ENCODE results near the gene G3BP1.

The G3BP1 gene

DNA sequence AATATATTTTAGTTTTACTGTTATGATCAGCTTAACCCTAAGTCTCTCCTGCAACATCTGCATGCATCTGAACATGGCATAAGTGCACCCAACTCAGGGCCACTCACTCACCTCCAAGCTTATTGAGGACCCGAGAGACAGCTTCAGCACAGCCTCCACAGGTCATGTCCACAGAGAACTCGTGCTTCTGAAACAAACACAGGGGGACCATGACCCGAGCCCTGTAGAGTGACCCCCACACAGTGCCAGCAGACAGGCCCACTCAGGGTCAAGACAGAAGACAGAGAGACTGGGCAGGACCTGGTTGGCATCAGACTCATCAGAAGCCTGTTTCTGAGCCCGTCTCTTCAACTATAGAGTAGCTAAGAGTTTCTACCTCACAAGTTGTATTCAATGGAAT lies 20.2 kb upstream of the G3BP1 start:
- Histone ChIP-seq H3K4me3 (ENCODE audit: low read length in 2 of 2) (no peak overlapping the region), H3K9me3 (ENCODE audit: control insufficient read depth in 2 of 2, low read length in 2 of 2) (no peaks in the 10 kb centered on the region), H3K36me3 (ENCODE audit: control insufficient read depth in 2 of 2, insufficient read depth in 2 of 2, low read length in 2 of 2) (peaks cover 6% of the 10 kb centered on the region in 2 donors), H3K4me1 (ENCODE audit: control insufficient read depth in 2 of 2, insufficient read depth in 2 of 2, low read length in 2 of 2) (peaks cover 0 to 4% of the 10 kb centered on the region in 2 donors), H3K27me3 (ENCODE audit: control insufficient read depth in 2 of 2, insufficient read depth in 2 of 2, low read length in 2 of 2) (no peaks in the 10 kb centered on the region), H3K27ac (ENCODE audit: low read depth in 2 of 2, low read length in 2 of 2) (no peak overlapping the region), H3K9ac (ENCODE audit: low read depth in 1 of 2, low read length in 2 of 2) (no peak overlapping the region)

DNA sequence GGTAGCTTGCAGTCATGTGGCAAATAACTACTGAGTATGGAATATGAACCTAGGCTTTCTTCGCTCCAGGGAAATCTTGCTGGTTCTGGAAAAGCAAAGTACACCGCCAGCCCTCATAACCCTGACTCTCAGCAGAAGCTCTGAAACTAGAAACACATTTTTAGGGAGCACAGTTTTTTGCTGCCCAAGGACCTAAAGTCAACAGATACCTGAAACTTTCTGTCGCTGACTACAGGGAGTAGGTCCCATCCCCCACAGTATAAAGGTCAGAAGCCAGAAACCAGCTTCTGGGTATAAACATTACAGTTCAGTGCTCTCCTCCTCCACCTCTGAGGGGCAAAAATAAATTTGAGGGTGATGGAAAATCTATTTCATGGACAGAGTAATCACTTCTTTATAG lies 16.4 kb upstream of the G3BP1 start:
- Histone ChIP-seq H3K4me3 (ENCODE audit: low read length in 2 of 2) (no peak overlapping the region), H3K4me1 (ENCODE audit: control insufficient read depth in 2 of 2, insufficient read depth in 2 of 2, low read length in 2 of 2) (peaks cover 15 to 25% of the 10 kb centered on the region in 2 donors), H3K36me3 (ENCODE audit: control insufficient read depth in 2 of 2, insufficient read depth in 2 of 2, low read length in 2 of 2) (peaks cover 6% of the 10 kb centered on the region in 2 donors), H3K27ac (ENCODE audit: low read depth in 2 of 2, low read length in 2 of 2) (peak overlapping the region in 1 of 2 donors; percentile 39), H3K9ac (ENCODE audit: low read depth in 1 of 2, low read length in 2 of 2) (no peak overlapping the region), H3K9me3 (ENCODE audit: control insufficient read depth in 2 of 2, low read length in 2 of 2) (no peaks in the 10 kb centered on the region), H3K27me3 (ENCODE audit: control insufficient read depth in 2 of 2, insufficient read depth in 2 of 2, low read length in 2 of 2) (no peaks in the 10 kb centered on the region)

DNA sequence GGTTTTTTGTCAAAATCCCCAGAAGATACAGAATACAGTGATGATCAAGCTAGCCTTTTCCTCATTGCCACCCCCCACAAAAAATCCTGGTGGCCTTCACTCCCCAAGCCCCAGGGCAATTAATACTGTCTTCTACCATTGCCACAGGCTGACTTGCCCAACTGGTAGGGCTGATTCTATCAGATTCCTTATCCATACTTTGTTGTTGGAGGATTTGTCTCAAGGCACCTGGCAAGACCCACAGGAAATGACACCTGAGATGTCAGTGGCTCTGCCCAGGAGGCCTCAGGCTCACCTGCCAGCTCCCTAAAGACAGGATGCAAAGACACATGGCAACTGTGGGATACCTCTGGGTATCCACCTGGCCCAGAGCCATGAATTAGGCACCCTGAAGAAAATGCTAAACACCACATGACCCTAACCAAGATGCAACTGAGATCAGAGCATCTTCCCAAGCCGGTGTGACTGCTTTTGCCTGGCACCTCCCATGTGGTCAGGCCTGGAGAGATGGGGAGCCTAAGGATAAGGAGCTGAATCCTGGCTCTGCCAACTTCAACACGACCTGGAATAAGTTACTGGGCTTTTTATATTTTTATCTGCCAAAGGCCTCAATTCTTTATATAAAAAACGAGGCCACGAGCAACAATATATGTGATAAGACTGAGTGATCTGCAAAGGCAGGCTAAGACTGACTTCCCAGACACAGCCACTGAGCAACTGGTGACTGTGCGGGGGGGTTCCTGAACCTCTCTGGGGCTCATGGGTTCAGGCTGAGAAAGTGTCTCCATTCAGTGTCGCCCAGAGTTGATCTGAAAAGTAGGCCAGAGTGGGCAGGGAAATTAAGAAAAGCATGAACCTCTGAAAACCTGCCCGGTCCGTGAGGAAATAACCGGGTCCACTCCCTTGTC lies 14.3 kb upstream of the G3BP1 start:
- peaks cover 15 to 25% of the 10 kb centered on the region in 2 donors for H3K4me1 ChIP-seq (ENCODE audit: control insufficient read depth in 2 of 2, insufficient read depth in 2 of 2, low read length in 2 of 2)
- H3K9me3 ChIP-seq (ENCODE audit: control insufficient read depth in 2 of 2, low read length in 2 of 2): no peaks in the 10 kb centered on the region
- no peaks in the 10 kb centered on the region for H3K27me3 ChIP-seq (ENCODE audit: control insufficient read depth in 2 of 2, insufficient read depth in 2 of 2, low read length in 2 of 2)
- peak overlapping the region; percentile 83 to 91 for H3K4me3 ChIP-seq (ENCODE audit: low read length in 2 of 2)
- peaks cover 6% of the 10 kb centered on the region in 2 donors for H3K36me3 ChIP-seq (ENCODE audit: control insufficient read depth in 2 of 2, insufficient read depth in 2 of 2, low read length in 2 of 2)
- peak overlapping the region in 1 of 2 donors; percentile 80 for H3K27ac ChIP-seq (ENCODE audit: low read depth in 2 of 2, low read length in 2 of 2)
- H3K9ac ChIP-seq (ENCODE audit: low read depth in 1 of 2, low read length in 2 of 2): peak overlapping the region; percentile 81 to 90

DNA sequence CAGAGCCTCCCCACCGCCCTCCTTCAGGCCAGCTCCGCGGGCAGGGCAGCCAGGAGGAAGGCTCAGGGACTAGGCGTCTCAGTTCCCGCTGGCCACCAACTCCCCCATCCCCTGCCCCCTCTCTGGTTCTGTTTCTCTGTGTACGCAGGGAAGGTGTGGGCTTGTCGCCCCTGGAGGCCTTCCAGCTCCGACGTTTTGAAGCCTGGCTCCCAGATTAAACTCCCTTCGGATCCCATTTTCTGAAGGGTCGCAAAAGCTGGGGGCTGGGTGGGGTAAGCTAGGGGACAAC lies 13.7 kb upstream of the G3BP1 start:
- peak overlapping the region; percentile 83 to 91 for H3K4me3 ChIP-seq (ENCODE audit: low read length in 2 of 2)
- H3K9ac ChIP-seq (ENCODE audit: low read depth in 1 of 2, low read length in 2 of 2): peak overlapping the region; percentile 81 to 90
- peak overlapping the region; percentile 72 to 80 for H3K27ac ChIP-seq (ENCODE audit: low read depth in 2 of 2, low read length in 2 of 2)
- no peaks in the 10 kb centered on the region for H3K9me3 ChIP-seq (ENCODE audit: control insufficient read depth in 2 of 2, low read length in 2 of 2)
- H3K36me3 ChIP-seq (ENCODE audit: control insufficient read depth in 2 of 2, insufficient read depth in 2 of 2, low read length in 2 of 2): peaks cover under 1 to 4% of the 10 kb centered on the region in 2 donors
- H3K27me3 ChIP-seq (ENCODE audit: control insufficient read depth in 2 of 2, insufficient read depth in 2 of 2, low read length in 2 of 2): no peaks in the 10 kb centered on the region
- H3K4me1 ChIP-seq (ENCODE audit: control insufficient read depth in 2 of 2, insufficient read depth in 2 of 2, low read length in 2 of 2): peaks cover 15 to 25% of the 10 kb centered on the region in 2 donors

DNA sequence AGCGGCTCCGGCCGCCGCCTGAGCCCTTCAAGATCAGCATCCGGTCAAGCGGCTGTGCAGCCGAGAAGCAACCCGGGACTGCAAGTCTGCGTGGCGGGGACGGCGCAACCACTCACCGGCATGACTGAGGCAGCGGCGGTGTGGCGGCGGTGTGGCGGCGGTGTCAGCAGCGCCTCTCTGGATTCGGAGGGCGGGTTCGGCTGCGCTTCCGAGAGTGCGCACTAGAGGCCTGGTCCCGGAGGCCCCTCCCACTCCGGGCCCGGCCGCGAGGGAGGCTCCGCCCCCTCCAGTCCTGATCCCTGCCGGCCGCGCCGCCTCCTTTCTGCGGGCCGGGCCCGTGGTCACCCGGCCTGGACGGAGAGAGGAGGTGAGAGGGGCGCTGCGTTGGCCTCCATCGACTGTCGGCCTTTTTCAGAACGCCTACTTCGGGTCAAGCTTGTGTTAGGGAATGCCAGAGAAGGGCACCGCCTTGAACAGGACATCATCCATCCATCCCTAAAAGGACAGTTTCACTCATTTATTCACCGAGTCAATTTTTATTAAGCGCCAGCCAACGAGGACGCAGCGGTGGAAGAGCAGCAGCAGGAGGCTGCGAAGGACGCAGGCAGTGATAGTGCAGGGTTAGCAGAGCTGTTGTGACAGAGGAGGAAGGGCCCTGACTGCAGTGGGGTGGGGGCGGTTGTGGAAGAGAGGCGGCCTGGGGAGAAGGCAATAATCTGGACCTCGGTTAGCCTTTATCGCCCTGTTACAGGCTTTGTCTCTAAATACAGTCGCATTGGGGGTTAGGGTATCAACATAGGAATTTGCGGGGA lies 13.1 kb upstream of the G3BP1 start, which contains the start of gene ATOX1:
Gene ATOX1, minus strand, starts transcription at position 202 of the 812 bp plus-strand sequence. Its CDS starts 80 bp downstream, at position 122.
- Histone ChIP-seq H3K36me3 (ENCODE audit: control insufficient read depth in 2 of 2, insufficient read depth in 2 of 2, low read length in 2 of 2) (no peaks in the 10 kb centered on the region), H3K27ac (ENCODE audit: low read depth in 2 of 2, low read length in 2 of 2) (peak within 1 kb of the TSS; percentile 72 to 80), H3K4me1 (ENCODE audit: control insufficient read depth in 2 of 2, insufficient read depth in 2 of 2, low read length in 2 of 2) (peaks cover 15 to 25% of the 10 kb centered on the region in 2 donors), H3K9ac (ENCODE audit: low read depth in 1 of 2, low read length in 2 of 2) (peak within 1 kb of the TSS; percentile 81 to 90), H3K9me3 (ENCODE audit: control insufficient read depth in 2 of 2, low read length in 2 of 2) (no peaks in the 10 kb centered on the region), H3K27me3 (ENCODE audit: control insufficient read depth in 2 of 2, insufficient read depth in 2 of 2, low read length in 2 of 2) (no peaks in the 10 kb centered on the region), H3K4me3 (ENCODE audit: low read length in 2 of 2) (peak within 1 kb of the TSS; percentile 83 to 91)

DNA sequence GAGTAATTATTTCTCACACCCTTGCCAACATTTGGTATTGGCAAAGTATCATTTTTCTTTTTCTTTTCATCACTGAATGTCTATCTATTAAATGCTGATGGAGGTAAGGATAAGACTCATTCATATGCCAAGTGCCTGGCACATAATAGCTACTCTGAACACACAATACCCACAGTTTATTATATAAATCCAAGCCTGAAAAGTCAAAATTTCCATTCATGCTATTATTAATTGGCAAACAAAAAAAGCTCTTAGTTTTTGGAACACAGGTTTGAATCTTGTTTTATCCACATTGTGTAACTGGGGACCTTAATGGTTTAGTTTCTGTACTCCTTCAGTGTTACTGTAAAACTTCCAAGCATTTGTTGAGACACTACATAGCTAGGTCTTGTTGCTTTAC lies 7.0 kb upstream of the G3BP1 start:
- no peak overlapping the region for H3K27ac ChIP-seq (ENCODE audit: low read depth in 2 of 2, low read length in 2 of 2)
- H3K4me1 ChIP-seq (ENCODE audit: control insufficient read depth in 2 of 2, insufficient read depth in 2 of 2, low read length in 2 of 2): no peaks in the 10 kb centered on the region
- H3K27me3 ChIP-seq (ENCODE audit: control insufficient read depth in 2 of 2, insufficient read depth in 2 of 2, low read length in 2 of 2): no peaks in the 10 kb centered on the region
- no peaks in the 10 kb centered on the region for H3K9me3 ChIP-seq (ENCODE audit: control insufficient read depth in 2 of 2, low read length in 2 of 2)
- no peak overlapping the region for H3K9ac ChIP-seq (ENCODE audit: low read depth in 1 of 2, low read length in 2 of 2)
- no peaks in the 10 kb centered on the region for H3K36me3 ChIP-seq (ENCODE audit: control insufficient read depth in 2 of 2, insufficient read depth in 2 of 2, low read length in 2 of 2)
- no peak overlapping the region for H3K4me3 ChIP-seq (ENCODE audit: low read length in 2 of 2)

DNA sequence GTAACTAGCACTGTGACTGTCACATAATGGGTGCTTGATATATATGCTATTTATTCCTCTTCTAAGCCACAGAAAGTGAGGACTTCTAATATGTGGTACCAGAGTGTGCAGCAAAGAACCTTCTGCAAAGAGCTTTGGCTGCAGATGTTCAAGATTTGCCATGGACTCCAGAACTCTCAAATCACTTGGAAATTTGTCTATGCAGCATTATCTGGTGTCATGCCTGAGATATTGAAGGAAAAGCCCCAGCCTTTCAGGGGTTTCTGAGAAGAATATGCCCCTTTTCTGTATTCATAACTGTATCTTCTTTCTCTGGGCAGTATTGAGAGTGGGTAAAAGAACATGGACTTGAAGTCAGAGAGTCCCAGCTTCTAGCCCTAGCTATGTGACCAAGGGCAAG lies 4.8 kb upstream of the G3BP1 start:
- Histone ChIP-seq H3K36me3 (ENCODE audit: control insufficient read depth in 2 of 2, insufficient read depth in 2 of 2, low read length in 2 of 2) (no peaks in the 10 kb centered on the region), H3K9ac (ENCODE audit: low read depth in 1 of 2, low read length in 2 of 2) (no peak overlapping the region), H3K4me1 (ENCODE audit: control insufficient read depth in 2 of 2, insufficient read depth in 2 of 2, low read length in 2 of 2) (peaks cover 11% of the 10 kb centered on the region in 2 donors), H3K4me3 (ENCODE audit: low read length in 2 of 2) (no peak overlapping the region), H3K27me3 (ENCODE audit: control insufficient read depth in 2 of 2, insufficient read depth in 2 of 2, low read length in 2 of 2) (no peaks in the 10 kb centered on the region), H3K27ac (ENCODE audit: low read depth in 2 of 2, low read length in 2 of 2) (no peak overlapping the region), H3K9me3 (ENCODE audit: control insufficient read depth in 2 of 2, low read length in 2 of 2) (no peaks in the 10 kb centered on the region)

DNA sequence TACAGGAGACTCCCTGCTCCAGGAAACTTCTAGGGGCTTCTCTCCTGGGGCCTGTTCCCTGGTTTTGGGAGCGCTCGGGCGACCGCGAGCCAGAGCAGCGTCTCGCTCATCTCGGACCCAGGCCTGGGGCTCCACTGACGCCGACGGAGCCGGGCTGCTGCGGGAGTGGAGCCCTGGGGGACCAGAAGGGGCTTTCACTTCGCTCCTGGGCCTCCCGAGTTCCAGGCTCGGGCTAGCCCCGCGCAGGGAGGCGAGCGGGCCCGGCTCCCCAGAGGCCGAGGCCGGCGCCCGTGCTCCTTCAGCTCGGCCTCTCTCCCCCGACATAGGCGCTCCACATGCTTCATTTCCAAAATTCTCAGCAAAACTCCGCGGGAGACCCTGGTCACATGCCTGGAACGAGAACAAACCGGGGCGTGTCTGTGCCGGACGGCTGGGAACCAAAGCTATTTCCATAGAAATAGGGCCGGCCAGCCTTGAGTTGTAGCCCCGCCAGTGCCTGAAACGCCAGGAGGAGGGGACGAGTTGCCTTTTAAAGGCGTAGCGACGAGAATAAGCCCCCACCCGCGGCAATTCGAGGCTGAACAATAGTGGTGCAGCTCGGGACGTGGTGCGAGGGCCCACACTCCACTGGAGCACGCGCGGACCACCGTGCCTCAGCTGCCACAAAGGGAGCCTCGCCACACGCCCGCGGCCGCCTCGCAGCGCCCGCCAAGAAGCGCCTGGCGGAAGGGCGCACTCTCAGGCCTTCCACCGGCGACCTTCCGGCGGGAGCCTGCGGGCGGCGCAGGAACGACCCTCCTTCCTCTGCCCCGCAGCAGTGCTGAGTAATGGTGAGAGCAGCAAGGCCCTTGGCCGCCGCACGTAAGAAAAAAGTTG lies 1.1 kb upstream of the G3BP1 start:
- Histone ChIP-seq H3K4me1 (ENCODE audit: control insufficient read depth in 2 of 2, insufficient read depth in 2 of 2, low read length in 2 of 2) (peaks cover 35 to 37% of the 10 kb centered on the region in 2 donors), H3K27ac (ENCODE audit: low read depth in 2 of 2, low read length in 2 of 2) (peak overlapping the region; percentile 97 to 99), H3K4me3 (ENCODE audit: low read length in 2 of 2) (peak overlapping the region; percentile 75 to 84), H3K9ac (ENCODE audit: low read depth in 1 of 2, low read length in 2 of 2) (peak overlapping the region; percentile 90 to 93), H3K27me3 (ENCODE audit: control insufficient read depth in 2 of 2, insufficient read depth in 2 of 2, low read length in 2 of 2) (no peaks in the 10 kb centered on the region), H3K36me3 (ENCODE audit: control insufficient read depth in 2 of 2, insufficient read depth in 2 of 2, low read length in 2 of 2) (no peaks in the 10 kb centered on the region), H3K9me3 (ENCODE audit: control insufficient read depth in 2 of 2, low read length in 2 of 2) (no peaks in the 10 kb centered on the region)

DNA sequence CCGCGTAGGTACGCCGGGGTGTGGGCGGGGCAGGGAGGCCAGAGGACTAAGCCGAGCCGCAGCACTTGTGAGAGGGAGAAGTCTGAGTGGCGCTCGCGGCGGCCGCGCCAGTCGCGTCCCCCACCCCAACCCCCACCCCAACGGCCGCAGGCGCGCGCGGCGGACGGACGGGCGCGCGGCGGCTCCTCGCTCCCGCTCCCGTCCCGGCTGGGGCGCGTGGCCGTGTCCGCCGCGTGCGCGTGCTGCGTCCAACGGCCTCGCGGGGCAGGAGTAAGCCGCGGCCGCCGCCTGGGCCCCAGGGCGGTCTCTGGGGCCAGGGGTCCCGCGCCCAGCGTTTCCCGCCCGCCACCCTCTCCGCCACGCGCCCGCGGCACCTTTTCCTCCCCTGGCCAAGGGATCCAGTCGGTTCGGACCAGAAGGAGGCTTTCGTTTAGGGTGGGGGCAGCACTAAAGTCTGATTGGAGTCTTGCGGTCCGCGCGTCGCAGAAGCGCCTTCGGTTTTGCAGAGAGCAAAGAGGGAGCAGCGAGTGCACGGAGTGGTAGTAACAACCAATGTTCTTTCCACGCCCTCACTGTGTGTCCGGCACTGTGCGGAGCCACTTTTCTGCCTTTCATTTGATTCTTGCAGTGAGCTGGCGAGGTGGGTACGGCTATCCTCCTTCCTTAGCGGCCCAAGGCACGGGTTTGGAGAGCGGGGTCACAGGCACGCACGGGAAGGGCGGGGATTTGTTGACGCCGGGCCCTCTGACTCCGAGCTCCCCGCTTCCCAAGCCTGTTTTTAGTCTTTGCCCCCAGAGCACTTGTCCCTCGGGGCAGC lies 483 bp downstream of the G3BP1 start:
- no peaks in the 10 kb centered on the region for H3K36me3 ChIP-seq (ENCODE audit: control insufficient read depth in 2 of 2, insufficient read depth in 2 of 2, low read length in 2 of 2)
- peaks cover 35 to 40% of the 10 kb centered on the region in 2 donors for H3K4me1 ChIP-seq (ENCODE audit: control insufficient read depth in 2 of 2, insufficient read depth in 2 of 2, low read length in 2 of 2)
- peak overlapping the region; percentile 89 to 93 for H3K27ac ChIP-seq (ENCODE audit: low read depth in 2 of 2, low read length in 2 of 2)
- H3K9me3 ChIP-seq (ENCODE audit: control insufficient read depth in 2 of 2, low read length in 2 of 2): no peaks in the 10 kb centered on the region
- no peaks in the 10 kb centered on the region for H3K27me3 ChIP-seq (ENCODE audit: control insufficient read depth in 2 of 2, insufficient read depth in 2 of 2, low read length in 2 of 2)
- peak overlapping the region; percentile 84 to 85 for H3K9ac ChIP-seq (ENCODE audit: low read depth in 1 of 2, low read length in 2 of 2)
- peak overlapping the region; percentile 73 to 97 for H3K4me3 ChIP-seq (ENCODE audit: low read length in 2 of 2)

Measured in mucosa of rectum (tissue), 2 donors.